Measurements from ENCODE around the gene ARSI. TPM values are rescaled to one million over a fixed set of nuclear protein-coding genes. Genes with fewer than 3 reads are reported as not detected.

The ARSI gene
- total and polyA plus RNA-seq, 2 of the 4 experiments (the other 2 are of a cell fraction): 14.8 to 15.2 TPM

- Histone ChIP-seq H2BK120ac (ENCODE audit: low read depth, low read length) (no peak overlapping the region), H3K36me3 (ENCODE audit: control insufficient read depth, insufficient read depth, low read length) (no peaks in the 10 kb centered on the region), H3K79me1 (ENCODE audit: low read depth in 1 of 2, low read length in 2 of 2) (no peaks in the 10 kb centered on the region), H2BK5ac (ENCODE audit: low read depth, low read length, poor library complexity, severe bottlenecking) (no peak overlapping the region), H3K27me3 (ENCODE audit: control insufficient read depth, insufficient read depth, low read length) (no peaks in the 10 kb centered on the region; the same call in 1 of the 2 replicates), H3K9ac (ENCODE audit: low read depth, low read length) (no peak overlapping the region), H3K56ac (ENCODE audit: extremely low read depth, insufficient read depth, low read length) (no peak overlapping the region), H3K9me1 (ENCODE audit: insufficient read depth, low read length) (peaks cover under 1% of the 10 kb centered on the region), H4K91ac (ENCODE audit: insufficient read depth, low read depth, low read length) (no peak overlapping the region; the same call in 1 of the 2 replicates), H2BK20ac (ENCODE audit: low read depth, low read length) (0 out of 2 replicates have a peak overlapping the region, but pooled peaks have one; percentile 31), H4K20me1 (ENCODE audit: insufficient read depth, low read length) (no peaks in the 10 kb centered on the region), H3K4me1 (ENCODE audit: control insufficient read depth, insufficient read depth, low read length) (peaks cover 1% of the 10 kb centered on the region), H2AFZ (replicated peaks; ENCODE audit: low read length, poor library complexity) (no peak overlapping the region), H3K4me3 (ENCODE audit: insufficient read depth, low read depth, low read length) (no peak overlapping the region), H4K8ac (ENCODE audit: low read depth in 2 of 2, low read length in 2 of 2) (no peak overlapping the region), H2AK9ac (replicated peaks; ENCODE audit: low read depth, low read length, poor library complexity) (no peak overlapping the region), H3K23ac (ENCODE audit: low read depth, low read length) (no peak overlapping the region), H3K9me3 (ENCODE audit: control insufficient read depth, insufficient read depth, low read length) (no peaks in the 10 kb centered on the region), H3K4me2 (ENCODE audit: low read depth, low read length) (no peak overlapping the region), H3K27ac (ENCODE audit: insufficient read depth, low read length) (no peak overlapping the region), H2BK15ac (ENCODE audit: low read depth, low read length) (no peak overlapping the region), H3K4ac (ENCODE audit: low read depth, low read length) (0 out of 2 replicates have a peak overlapping the region, but pooled peaks have one; percentile 28), H4K5ac (ENCODE audit: low read depth, low read length) (no peak overlapping the region), H3K18ac (ENCODE audit: low read depth, low read length) (no peak overlapping the region), H2AK5ac (ENCODE audit: low read depth, low read length) (peak overlapping the region; percentile 43; the same call in 1 of the 2 replicates), H3K14ac (replicated peaks; ENCODE audit: low read depth, low read length) (no peak overlapping the region)
- dilution Hi-C loops (cut with HindIII; ENCODE audit: low sequenced_read_pairs, unreplicated experiment) (no loop called here), intact Hi-C loops (cut with micrococcal nuclease) (no loop called here), in situ Hi-C loops (cut with MboI; ENCODE audit: low sequenced_read_pairs) (no loop called here)
- TF ChIP-seq RFX5 (IDR thresholded peaks at IDR 0.05; ENCODE audit: low read depth, low read length): no peak
- TF ChIP-seq NFE2L2 (IDR thresholded peaks at IDR 0.05; ENCODE audit: low read depth, low read length): no peak
- no peak for TF ChIP-seq CEBPB (IDR thresholded peaks at IDR 0.05; ENCODE audit: low read depth, low read length)
- no peak for TF ChIP-seq CTCF (conservative IDR thresholded peaks at IDR 0.05; ENCODE audit: low read depth, low read length)
- TF ChIP-seq BHLHE40 (IDR thresholded peaks at IDR 0.05; ENCODE audit: low read depth, low read length): no peak
- TF ChIP-seq RAD21 (IDR thresholded peaks at IDR 0.05; ENCODE audit: low read length): no peak
- TF ChIP-seq MAZ (IDR thresholded peaks at IDR 0.05; ENCODE audit: borderline replicate concordance, low read depth, low read length): no peak
- TF ChIP-seq SMC3 (IDR thresholded peaks at IDR 0.05; ENCODE audit: low read depth, low read length): no peak
- TF ChIP-seq MXI1 (IDR thresholded peaks at IDR 0.05; ENCODE audit: borderline replicate concordance, low read depth, low read length): no peak
- no peak for TF ChIP-seq MAFK (IDR thresholded peaks at IDR 0.05; ENCODE audit: low read depth, low read length)
- TF ChIP-seq FOS (IDR thresholded peaks at IDR 0.05; ENCODE audit: low read depth, low read length): no peak
- TF ChIP-seq CHD1 (IDR thresholded peaks at IDR 0.05; ENCODE audit: low read depth, low read length): no peak
- no peak for TF ChIP-seq ELK1 (IDR thresholded peaks at IDR 0.05; ENCODE audit: borderline replicate concordance, low read depth, low read length)
- no peak for TF ChIP-seq RCOR1 (IDR thresholded peaks at IDR 0.05; ENCODE audit: insufficient replicate concordance, low read length)
- no TSS peak for BruUV-seq (replicated peaks)
- WGBS, 2 experiments (ENCODE audit: extremely low coverage in 2 of 2, insufficient read length in 1 of 2): 100% methylated on average over 1 of the region's 4 CpGs; no CpG with 5 or more reads in 1 of the 2 experiments
- DNase-seq (no peak), ATAC-seq (ENCODE audit: low read depth) (no peak)
- POLR2A ChIA-PET (ENCODE audit: unreplicated experiment): no interaction called here
- CTCF ChIA-PET: no interaction called here
Observed at GRCh38 chr5:150341331-150341730, 38.6 kb upstream of the ARSI start.
